Measurements from ENCODE around the gene B3GALT6.
A peak's percentile ranks its signal among the peaks of the same experiment; 100 is the strongest.
"Not testable (repeated sequence)": the region's sequence is repeated elsewhere in the genome, so short reads cannot be mapped to it uniquely, and the experiment has no call there.

B3GALT6 gene

DNA sequence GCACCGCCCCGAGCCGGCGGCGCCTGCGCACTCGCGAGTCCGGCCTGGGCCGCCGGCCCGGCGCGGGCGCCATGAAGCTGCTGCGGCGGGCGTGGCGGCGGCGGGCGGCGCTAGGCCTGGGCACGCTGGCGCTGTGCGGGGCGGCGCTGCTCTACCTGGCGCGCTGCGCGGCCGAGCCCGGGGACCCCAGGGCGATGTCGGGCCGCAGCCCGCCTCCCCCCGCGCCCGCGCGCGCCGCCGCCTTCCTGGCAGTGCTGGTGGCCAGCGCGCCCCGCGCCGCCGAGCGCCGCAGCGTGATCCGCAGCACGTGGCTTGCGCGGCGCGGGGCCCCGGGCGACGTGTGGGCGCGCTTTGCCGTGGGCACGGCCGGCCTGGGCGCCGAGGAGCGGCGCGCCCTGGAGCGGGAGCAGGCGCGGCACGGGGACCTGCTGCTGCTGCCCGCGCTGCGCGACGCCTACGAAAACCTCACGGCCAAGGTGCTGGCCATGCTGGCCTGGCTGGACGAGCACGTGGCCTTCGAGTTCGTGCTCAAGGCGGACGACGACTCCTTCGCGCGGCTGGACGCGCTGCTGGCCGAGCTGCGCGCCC lies at the start of gene B3GALT6:
B3GALT6 (plus strand) TSS at position 30 of the 588 bp plus-strand sequence; CDS start at position 72, 42 bp downstream.
- DNase-seq (ENCODE audit: low read depth): no peak

DNA sequence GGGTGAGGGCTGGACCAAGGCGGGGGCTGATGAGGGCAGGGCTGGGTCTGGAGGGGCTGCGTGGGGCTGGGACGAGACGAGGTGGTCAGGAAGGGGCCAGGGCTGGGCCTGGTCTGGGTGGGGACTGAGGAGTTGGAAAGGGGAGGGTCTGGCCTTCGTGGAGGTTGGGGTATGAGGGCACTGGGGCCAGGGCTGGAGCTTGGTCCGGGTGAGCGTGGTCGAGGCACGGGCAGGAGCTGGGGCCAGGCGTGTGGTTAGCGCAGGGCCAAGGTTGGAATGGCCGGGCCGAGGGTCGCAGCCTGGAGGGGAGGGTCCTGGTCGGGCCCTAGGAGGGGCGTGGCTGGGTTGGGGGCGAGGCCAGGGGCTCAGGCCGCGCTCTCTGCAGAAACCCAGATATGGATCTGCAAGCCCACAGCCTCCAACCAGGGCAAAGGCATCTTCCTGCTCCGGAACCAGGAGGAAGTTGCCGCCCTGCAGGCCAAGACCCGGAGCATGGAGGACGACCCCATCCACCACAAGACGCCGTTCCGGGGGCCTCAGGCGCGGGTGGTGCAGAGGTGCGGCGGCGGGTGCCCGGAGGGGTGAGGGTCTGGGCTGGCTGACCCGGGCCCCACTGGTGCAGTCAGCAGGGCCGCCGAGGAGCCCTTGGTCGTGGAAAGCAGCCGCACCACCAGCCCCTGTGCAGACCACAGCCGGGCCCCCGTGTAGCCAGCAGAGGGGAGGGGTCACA lies 49.4 kb upstream of the B3GALT6 start:
- peak; percentile 97 for DNase-seq (ENCODE audit: low read depth)

DNA sequence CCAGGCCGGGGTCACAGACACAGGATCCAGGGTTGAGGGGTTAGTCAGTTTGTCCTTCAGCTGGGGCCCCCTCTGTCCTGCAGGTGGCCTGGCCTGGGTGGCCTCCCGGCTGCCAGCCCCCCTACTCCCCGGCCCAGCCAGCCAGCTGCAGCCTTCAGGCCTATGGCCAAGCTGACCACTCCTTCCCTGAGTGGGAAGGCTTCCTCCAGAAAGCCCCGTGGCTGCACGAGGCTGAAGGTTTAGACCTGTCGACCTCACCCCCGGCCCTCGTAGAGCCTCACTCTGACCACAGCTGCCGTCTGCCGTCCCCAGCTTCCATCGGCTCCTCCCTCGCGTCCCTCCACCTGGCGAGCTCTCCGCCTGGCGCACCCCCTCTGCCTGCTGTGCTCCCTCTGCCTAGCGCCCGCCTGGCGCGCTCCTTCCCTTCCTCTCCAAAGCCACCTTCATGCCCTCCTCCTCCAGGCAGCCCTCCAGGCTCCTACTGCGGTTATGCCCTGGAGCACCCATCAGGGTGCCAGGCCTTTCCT lies 48.8 kb upstream of the B3GALT6 start:
- no peak for DNase-seq (ENCODE audit: low read depth)

DNA sequence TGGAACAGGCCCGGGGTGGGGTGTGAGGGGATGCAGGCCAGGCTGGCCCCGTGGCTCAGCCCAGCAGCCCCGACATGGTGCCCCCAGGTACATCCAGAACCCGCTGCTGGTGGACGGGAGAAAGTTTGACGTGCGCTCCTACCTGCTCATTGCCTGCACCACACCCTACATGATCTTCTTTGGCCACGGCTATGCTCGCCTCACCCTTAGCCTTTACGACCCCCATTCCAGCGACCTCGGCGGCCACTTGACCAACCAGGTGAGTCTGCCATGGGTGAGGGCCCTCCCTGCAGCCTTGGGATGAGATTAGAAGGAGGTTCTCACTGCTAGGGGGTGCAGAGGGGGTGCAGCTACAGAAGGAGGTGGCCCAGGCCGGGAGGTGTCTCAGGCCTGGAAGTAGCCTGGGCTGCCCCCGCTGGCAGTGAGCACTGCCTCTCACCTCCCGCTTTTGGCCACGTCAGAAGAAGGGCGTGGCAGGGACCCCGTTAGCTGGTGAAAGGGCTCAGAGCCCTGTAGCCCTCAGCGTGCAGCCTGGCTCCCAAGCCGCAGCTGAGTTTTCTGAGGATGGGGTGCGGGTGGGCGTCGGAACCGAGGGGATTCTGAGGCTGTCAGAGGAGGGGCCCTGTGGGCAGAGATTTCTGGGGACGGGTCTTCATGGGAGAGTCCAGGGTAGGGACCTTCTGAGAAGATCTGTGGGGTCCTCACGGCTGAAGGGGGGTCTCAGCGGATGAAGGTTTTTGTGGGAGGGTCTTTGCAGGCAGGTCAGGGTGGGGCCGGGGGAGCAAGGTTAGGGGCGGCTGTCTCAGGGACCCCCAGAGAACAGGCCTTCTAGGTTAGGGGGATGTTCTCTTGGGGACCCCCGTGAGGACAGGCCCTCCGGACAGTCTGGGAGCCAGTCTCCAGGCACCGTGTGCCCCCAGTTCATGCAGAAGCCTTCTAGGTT lies 47.9 kb upstream of the B3GALT6 start:
- DNase-seq (ENCODE audit: low read depth): no peak

DNA sequence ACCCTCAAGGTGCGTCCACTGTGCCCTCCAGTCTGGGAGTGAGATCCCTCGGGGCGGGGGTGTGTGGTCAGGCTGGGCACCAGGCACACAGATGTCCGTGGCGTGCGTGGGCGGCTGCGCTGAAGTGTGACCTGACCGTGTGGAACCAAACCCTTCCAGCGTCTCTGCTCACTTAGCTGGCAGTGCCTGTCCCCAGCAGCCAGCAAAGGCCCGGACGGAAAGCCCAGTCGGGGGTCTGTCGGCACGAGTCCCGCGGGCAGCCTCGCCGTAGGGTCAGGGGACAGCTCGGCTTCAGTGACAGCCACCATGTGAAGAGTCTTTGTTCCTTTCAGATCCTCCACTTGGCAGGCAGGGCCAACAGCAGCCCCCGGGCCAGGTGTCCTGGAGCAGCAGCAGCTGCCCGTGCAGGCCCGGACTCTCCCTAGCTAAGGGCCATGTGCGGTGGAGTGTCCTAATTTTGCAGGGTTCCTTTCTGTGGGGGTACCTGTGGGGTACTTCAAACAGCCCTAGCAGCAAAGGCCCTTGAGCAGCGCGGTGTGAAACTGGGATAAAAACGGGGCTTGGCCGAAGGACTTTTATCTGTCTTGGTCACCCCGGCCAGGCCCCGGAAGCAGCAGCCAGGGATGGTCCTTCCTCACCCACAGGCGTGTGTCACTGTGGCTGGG lies 46.8 kb upstream of the B3GALT6 start:
- no peak for DNase-seq (ENCODE audit: low read depth)

DNA sequence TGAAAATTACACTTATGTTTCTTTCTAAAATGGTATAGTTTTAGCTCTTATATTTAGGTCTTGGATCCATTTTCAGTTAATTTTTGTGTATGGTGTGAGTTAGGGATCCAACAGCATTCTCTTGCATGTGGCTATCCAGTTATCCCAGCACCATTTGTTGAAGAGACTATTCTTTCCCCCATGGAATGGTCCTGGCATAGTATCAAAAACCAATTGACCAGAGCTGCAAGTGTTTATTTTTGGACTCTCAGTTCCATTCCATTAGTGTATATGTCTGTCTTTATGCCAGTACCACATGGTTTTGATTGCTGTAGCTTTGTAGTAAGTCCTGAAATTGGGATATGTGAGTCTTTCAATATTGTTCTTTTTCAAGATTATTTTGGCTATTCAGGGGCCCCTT lies 44.1 kb upstream of the B3GALT6 start:
- DNase-seq (ENCODE audit: low read depth): no peak

DNA sequence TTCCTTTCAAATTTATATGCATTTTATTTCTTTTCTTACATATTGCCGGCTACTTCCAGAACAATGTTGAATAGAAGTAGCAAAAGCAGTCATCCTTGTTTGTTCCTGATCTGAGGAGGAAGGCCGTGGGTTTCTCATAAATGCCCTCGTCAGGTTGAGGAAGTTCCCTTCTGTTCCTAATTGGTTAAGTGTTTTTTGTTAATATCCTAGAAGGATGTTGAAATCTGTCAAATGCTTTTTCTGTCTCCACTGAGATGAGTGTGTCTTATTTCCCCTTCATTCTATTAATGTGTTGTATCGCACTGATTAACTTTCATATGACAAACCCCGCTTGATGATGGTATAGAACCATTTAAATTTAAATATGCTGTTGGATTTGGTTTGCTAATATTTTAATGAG lies 42.9 kb upstream of the B3GALT6 start:
- no peak for DNase-seq (ENCODE audit: low read depth)

DNA sequence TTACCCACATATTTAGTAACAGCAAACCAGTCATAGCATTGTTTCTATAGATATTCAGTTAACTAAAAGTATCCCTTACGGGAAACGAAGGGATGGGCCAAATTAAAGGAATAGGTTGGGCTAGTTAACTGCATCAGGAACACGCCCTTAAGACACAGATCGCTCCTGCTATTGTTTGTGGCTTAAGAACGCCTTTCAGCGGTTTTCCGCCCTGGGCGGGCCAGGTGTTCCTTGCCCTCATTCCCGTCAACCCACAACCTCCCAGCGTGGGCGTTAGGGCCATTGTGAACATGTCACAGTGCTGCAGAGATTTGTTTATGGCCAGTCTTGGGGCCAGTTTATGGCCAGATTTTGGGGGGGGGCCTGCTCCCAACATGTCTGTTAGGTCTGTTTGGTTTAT lies 40.3 kb upstream of the B3GALT6 start:
- DNase-seq (ENCODE audit: low read depth): no peak

DNA sequence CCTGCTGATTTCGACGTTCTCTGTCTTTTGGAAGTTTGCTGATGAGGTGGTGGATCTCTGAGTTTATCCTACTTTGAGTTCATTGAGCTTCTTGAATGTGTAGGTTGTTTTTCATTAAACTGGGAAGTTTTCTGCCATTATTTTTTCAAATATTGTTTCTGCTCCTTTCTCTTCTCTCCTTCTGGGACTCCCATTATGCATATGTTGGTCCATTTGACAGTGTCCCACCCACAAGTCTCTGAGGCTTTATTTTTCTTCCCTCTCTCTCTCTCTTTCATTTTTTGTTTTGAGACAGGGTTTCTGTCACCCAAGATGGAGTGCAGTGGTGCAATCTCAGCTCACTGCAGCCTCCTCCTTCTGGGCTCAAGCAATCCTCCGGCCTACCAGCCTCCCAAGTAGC lies 37.3 kb upstream of the B3GALT6 start:
- no peak for DNase-seq (ENCODE audit: low read depth)

DNA sequence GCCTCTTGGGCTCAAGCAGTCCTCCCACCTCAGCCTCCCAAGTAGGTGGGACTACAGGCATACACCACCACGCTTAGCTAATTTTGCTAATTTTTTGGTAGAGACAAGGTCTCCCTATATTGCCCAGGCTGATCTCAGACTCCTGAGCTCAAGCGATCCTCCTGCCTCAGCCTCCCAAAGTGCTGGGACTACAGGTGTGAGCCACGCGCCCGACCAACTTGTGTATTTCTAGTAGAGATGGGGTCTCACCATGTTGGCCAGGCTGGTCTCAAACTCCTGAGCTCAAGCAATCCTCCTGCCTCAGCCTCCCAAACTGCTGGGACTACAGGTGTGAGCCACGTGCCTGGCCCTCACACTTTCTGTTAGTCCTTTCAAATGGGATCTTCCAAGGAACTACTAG lies 36.3 kb upstream of the B3GALT6 start:
- not testable (repeated sequence) for DNase-seq (ENCODE audit: low read depth)

DNA sequence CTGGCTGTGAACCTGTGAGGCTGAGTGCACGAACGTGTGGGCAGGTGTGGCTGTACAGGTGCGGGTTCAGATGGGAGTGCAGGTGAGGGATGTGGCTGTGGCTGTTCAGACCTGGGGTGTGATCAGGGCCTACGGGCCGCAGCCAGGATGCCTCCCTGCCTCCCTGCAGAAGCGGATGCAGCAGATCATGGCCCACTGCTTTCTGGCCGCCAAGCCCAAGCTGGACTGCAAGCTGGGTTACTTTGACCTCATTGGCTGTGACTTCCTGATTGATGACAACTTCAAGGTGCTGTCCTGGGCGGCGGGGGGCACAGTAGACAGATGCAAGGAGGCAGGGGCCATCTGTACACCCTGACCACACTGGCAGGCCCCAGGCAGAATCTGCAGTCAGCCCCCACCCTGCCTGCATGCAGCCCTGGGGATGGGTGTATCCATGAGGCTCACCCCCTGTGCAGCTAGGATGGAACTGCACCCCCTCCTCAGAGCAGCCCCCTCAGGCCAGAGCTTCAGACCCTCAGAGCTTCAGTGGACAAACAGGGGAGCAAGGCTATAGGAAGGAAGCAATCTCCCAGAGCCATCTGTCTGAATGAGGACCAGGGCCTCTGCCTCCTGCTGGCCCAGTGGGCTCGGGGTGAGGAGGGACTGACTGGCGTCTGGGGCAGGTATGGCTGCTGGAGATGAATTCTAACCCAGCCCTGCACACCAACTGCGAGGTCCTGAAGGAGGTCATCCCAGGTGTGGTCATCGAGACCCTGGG lies 35.4 kb upstream of the B3GALT6 start:
- DNase-seq (ENCODE audit: low read depth): no peak

DNA sequence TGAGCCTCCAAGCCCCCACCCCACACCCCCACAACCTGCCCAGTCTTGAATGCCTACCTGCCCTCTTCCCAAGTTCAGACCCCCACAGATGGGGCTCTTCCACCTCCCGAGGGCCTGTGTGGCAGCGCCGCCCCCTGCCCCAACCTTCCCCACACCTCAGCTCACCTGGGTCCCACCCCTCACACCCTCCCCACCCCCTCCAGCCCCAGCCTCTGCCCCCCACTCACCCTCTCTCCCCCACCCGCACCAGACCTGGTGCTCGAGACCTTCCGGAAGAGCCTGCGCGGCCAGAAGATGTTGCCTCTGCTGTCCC lies 34.9 kb upstream of the B3GALT6 start:
- no peak for DNase-seq (ENCODE audit: low read depth)

DNA sequence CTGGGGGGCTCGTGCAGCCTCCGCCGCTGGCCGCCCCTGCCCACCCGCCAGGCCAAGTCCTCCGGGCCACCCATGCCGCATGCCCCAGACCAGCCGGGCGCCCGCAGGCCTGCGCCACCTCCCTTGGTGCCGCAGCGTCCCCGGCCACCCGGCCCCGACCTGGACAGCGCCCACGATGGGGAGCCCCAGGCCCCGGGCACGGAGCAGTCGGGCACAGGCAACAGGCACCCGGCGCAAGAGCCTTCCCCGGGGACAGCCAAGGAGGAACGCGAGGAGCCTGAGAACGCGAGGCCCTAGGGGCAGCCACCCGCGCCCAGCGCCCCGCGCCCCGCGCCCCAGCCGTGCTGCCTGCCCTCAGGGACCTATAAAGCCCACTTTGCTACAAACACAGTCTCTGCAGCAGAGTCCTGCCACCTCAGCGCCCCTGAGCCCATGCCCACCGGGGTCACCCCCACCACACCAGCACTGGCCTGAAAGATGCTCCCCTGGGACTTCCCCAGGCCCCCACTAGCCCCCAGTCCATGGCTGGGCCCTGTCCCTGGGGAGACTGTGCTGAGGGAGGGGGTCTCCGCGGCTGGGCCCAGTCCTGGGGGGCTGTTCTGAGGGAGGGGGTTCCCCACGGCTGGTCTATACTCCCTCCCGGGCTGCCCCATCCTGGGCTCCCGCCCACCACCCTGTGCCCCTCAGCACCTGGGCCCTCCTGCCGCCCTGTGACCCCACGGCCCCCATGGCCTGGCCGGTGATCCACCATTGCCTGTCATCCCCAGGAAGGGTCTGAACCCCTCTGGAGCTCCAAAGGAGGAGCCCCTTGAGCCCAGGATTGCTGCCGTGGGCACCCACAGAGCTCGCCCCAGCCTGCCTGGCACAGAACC lies 34.2 kb upstream of the B3GALT6 start:
- no peak for DNase-seq (ENCODE audit: low read depth)

DNA sequence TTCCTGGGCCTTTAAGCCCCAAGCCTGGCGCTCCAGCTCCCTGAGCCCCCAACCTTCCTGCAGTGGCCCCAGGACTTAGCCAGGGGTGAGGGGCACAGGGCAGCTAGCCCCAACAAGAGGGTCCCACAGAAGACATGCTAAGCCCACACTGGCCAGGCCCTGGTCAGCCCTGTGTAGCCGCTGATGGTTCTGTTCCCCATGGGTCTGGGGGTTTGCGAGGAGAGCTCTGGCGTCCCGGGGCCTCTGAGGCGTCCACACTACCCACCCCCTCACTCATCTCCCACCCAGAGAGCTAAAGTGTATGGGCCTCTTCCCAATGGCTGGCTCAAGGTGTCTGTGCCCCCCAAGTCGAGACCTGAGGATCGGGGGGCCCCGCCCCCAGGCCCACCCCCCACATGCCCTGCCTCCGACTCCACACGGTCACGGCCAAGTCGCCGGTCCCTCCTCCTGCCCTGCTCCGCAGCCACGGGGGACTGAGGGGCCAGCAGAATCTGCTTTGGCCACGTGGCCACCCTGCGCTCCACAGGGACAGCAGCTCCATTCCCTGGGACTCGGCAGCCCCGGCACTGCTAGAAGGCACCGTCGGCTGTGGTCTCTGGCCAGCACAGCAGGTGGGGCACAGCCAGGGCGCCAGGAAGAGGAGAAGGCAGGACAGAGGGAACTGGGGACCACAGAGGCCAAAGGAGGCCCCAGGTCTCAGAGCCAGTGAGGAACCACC lies 33.5 kb upstream of the B3GALT6 start:
- no peak for DNase-seq (ENCODE audit: low read depth)

DNA sequence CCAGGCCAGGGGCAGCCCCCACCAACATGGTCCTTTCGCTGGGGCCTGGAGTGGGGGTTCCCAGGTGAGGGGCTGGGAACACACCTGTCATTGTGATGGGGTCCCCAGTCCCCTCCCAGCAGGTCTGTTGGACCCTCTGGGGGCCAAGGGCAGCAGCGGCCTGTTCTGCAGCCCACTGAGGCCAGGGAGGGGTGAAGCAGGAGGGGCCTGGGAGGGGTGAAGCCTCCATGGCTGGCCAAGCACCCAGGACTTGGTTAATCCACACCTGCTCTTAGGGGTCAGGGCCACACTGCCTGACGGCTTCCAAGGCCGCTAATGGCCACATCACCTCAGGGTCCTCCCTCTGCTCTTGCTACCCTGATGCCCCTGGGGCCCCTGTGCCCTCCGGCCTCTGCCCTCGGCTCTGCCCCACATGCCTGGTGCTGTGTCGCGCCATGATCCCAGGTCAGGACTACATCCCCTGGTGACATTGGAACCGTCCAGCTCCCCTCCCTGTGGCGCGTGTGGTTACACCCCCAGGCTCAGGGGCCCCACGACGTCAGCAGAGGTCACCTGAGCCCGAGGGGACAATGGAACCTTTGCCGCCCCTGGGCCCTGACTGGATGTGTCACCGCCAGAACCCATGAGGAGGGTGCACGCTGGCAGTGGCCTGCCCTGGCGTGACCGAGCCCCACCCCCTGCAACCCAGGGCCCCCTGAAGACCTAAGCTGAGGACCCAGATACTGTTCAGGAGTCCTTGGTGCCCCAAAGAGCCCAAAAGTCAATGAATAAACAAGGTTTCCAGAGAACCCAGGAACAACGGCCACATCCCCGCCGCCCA lies 32.7 kb upstream of the B3GALT6 start:
- no peak for DNase-seq (ENCODE audit: low read depth)

DNA sequence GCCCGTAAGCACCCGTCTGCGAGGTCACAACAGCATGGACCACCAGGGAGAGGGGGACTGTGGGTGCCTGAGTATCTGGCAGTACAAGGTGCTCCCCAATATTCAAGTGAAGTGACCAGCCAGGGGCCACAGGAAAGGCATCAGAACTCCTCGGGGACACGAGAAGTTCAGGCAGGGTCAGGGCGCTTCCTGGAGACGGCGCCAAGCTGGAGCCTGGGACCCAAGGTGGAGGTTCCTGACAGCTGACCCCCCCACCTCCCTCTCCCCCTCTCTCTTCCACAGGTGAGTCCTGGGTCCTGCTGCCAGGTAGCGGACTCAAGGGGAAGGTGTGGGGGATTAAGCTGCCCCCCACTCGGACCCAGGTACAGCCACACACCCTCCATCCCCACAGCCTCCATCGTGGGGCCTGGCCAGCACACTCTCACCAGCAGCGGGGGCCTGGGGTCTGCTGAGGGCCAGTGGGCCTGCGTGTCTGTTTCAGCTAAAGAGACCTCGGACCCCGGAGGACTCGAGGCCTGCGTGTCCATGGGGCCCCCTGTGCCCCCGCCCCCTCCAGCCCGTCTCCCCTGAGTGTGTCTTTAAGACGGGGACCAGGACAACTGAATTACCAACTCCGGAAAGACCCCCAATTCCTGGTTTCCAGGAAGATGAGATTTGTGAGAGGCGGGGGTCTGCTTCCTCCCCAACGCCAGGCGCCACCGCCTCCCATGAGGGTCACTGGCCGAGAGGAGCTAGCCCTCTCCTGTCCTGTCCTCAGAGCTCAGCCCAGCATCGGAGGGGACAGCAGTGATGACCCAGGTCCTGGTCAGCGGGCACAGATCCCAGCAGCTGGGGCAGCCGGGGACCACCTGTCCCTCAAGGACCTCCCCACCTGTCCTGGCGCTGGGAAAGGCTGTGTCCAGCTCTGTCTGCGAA lies 31.8 kb upstream of the B3GALT6 start:
- no peak for DNase-seq (ENCODE audit: low read depth)

DNA sequence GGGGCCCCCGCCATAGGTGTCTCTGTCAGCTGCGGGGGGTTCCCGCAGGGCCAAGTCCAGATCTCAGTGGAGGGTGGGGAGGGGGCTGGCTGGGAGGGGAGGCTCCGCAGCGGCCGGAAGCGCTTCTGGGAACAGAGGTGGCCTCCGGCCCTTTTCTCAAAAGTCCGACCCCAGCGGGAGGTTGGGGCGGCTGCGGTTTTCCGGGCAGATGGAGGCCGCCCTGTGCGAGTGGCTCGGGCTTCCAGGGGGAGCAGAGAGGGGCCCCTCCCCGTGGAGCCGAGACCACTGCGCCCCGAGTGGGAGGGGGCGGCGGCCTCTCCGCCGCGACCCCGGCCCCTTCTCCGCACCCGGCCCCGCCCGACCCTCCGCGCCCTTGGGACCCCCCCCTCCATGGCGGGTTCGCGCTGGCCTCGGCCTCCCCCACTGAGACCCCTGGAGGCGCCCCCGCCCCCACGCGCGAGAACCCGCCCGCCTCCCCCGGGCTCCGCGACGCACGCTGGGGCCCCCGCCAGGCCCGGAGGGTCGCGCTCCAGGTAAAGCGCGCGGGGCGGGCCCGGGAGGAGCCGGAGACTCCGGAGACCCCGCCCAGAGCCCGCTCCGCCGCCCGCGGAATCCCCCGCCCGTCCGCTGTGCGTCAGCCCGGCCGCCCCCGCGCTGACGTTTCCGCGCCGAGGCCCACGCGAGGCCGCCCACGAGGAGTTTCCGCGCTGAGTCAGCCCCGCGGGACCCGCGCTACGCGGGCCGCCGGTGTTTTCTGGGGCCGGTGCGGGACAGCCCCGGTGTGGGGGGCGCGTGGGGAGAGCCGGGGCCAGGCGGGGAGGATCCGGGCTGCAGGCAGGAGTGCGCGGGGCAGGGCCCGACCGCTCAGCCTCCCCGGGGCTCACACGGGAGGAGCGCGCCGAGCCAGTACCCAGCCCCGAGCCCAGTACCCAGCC lies 30.9 kb upstream of the B3GALT6 start:
- no peak for DNase-seq (ENCODE audit: low read depth)

Data from CMK (cell line).